ENCODE measurements around the gene FAM131C.

Gene FAM131C

DNA sequence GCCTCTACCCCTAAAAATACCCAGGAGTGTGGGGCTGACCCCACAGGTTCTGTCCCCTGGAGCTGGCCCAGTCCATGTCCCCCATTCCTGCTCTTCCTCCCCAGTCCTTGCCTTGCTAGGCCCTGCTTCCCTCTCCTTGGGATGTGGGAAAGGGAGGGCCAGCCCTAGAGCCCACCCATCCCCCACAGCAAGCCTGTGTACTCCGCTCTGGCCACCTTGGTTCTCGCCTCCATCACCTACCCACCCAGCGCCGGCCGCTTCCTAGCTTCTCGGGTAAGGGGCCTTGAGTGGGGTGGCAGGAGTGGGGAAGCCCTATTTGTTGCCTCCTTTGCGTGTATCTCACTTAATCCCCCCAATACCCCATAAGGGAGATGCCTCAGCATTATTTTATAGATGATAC, 23.1 kb downstream of the FAM131C start:
- H3K27ac ChIP-seq: no peak overlapping the region
- DNase-seq: no peak
- no peaks in the 10 kb centered on the region for H3K36me3 ChIP-seq
- no peaks in the 10 kb centered on the region for H3K9me3 ChIP-seq (ENCODE audit: severe bottlenecking)
- TF ChIP-seq, protein P1, sequence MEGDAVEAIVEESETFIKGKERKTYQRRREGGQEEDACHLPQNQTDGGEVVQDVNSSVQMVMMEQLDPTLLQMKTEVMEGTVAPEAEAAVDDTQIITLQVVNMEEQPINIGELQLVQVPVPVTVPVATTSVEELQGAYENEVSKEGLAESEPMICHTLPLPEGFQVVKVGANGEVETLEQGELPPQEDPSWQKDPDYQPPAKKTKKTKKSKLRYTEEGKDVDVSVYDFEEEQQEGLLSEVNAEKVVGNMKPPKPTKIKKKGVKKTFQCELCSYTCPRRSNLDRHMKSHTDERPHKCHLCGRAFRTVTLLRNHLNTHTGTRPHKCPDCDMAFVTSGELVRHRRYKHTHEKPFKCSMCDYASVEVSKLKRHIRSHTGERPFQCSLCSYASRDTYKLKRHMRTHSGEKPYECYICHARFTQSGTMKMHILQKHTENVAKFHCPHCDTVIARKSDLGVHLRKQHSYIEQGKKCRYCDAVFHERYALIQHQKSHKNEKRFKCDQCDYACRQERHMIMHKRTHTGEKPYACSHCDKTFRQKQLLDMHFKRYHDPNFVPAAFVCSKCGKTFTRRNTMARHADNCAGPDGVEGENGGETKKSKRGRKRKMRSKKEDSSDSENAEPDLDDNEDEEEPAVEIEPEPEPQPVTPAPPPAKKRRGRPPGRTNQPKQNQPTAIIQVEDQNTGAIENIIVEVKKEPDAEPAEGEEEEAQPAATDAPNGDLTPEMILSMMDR (IDR thresholded peaks at IDR 0.05; ENCODE audit: low read depth, low read length): no peak
- H3K27me3 ChIP-seq (ENCODE audit: insufficient read depth, low read depth, severe bottlenecking): no peaks in the 10 kb centered on the region
- no peak overlapping the region for H3K4me3 ChIP-seq (ENCODE audit: low read depth, low read length)

DNA sequence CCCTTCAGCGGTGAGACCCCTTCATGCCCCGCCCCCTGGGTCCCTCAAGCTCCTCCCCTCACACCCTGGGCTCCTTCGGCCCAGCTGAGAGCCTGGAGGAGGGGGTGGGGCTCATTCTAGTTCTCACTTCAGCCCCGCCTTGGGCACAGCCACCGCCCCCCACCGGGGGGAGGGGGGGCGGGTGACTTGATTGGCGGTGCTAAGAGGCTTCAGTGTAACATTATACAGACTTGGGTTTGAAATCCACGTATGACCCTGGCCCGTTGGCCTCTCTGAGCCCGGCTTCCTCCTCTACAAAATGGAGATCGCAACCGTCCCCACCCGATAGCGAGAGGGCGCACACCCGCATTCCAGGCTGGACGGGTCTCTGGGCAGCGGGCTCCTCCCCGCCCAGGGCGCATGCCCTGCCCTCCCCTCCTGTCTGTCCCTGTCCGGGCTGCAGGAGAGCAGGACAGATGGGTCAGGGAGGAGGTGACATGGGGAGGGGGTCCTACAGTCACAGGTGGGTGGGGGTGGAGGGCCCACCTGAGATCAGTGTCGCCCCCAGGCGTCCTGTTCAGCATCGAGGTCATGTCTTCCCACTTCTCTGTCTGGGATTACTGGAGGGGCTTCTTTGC, 24.8 kb downstream of the FAM131C start:
- DNase-seq: peak; percentile 60
- H3K36me3 ChIP-seq: no peaks in the 10 kb centered on the region
- H3K27ac ChIP-seq: no peak overlapping the region
- H3K27me3 ChIP-seq (ENCODE audit: insufficient read depth, low read depth, severe bottlenecking): no peaks in the 10 kb centered on the region
- H3K9me3 ChIP-seq (ENCODE audit: severe bottlenecking): no peaks in the 10 kb centered on the region
- TF ChIP-seq, protein P1 (IDR thresholded peaks at IDR 0.05; ENCODE audit: low read depth, low read length): no peak
- no peak overlapping the region for H3K4me3 ChIP-seq (ENCODE audit: low read depth, low read length)

DNA sequence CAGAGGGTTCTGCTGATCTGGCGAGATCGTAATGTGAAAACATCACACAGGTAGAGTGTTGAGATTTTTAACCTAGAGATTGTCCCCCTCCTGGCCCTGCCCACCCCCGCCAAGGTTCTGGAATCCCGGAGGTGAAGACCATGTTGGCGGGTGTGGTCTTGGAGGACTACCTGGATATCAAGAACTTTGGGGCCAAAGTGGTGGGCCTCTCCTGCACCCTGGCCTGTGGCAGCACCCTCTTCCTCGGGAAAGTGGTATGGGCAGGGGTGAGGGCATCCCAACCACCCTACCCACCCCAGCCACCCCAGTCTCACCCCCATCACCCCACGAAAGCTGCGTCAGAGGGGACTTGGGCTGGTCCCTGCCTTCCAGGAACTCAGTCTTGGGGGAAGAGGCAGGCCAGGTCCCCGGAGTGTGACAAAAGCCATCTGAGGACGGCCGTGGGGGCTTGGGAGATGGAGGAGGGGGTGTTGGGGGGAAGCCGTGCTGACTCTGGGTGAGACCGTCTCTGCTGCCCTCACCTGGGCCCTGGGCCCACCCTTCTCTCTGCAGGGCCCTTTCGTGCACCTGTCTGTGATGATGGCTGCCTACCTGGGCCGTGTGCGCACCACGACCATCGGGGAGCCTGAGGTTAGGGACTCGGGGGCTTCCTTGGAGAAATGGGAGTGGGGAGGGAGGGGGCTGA, 25.5 kb downstream of the FAM131C start:
- no peak overlapping the region for H3K27ac ChIP-seq
- no peak for DNase-seq
- H3K27me3 ChIP-seq (ENCODE audit: insufficient read depth, low read depth, severe bottlenecking): no peaks in the 10 kb centered on the region
- H3K36me3 ChIP-seq: no peaks in the 10 kb centered on the region
- no peaks in the 10 kb centered on the region for H3K9me3 ChIP-seq (ENCODE audit: severe bottlenecking)
- H3K4me3 ChIP-seq (ENCODE audit: low read depth, low read length): no peak overlapping the region
- TF ChIP-seq, protein P1 (IDR thresholded peaks at IDR 0.05; ENCODE audit: low read depth, low read length): no peak

DNA sequence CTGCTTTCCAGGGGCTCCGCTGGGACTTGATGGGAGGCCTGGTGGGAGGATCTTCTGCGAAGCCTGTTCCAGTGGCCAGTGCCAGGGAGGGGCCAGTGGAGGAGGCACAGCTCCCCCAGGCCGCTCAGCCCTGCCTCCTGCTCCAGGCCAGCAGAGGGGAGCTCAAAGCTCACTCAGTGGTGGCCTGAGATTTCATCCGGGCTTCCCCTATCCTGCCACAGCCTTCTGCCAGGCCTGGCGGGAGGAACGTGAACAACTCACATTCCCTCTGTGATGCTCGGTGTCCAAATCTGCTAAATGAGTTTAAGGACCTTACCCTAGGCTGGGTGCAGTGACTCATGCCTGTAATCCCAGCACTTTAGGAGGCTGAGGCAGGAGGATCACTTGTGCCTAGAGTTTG, 26.6 kb downstream of the FAM131C start:
- H3K4me3 ChIP-seq (ENCODE audit: low read depth, low read length): no peak overlapping the region
- TF ChIP-seq, protein P1 (IDR thresholded peaks at IDR 0.05; ENCODE audit: low read depth, low read length): no peak
- H3K27me3 ChIP-seq (ENCODE audit: insufficient read depth, low read depth, severe bottlenecking): no peaks in the 10 kb centered on the region
- H3K36me3 ChIP-seq: no peaks in the 10 kb centered on the region
- H3K9me3 ChIP-seq (ENCODE audit: severe bottlenecking): no peaks in the 10 kb centered on the region
- no peak overlapping the region for H3K27ac ChIP-seq
- no peak for DNase-seq

DNA sequence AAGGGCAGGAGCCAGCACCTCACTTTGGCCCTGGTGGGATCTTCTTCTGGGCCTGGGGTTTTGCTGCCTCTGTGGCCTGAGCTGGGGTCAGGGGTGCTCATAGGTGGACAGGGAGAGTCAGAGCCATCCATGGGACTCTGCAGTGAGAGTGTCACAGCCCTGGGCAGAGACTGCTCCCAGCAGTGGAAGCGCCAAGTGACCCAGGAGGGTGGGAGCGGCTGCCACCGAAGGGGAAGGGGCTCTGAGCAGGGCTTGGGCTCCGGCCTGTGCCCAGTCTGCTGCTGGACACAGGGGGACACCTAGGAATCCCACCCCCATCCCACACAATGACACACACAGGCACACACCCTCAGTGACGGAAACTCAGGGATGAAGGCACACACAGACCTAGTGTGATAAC, 29.5 kb downstream of the FAM131C start:
- no peak overlapping the region for H3K4me3 ChIP-seq (ENCODE audit: low read depth, low read length)
- H3K9me3 ChIP-seq (ENCODE audit: severe bottlenecking): no peaks in the 10 kb centered on the region
- TF ChIP-seq, protein P1 (IDR thresholded peaks at IDR 0.05; ENCODE audit: low read depth, low read length): no peak
- H3K36me3 ChIP-seq: no peaks in the 10 kb centered on the region
- H3K27ac ChIP-seq: no peak overlapping the region
- no peak for DNase-seq
- H3K27me3 ChIP-seq (ENCODE audit: insufficient read depth, low read depth, severe bottlenecking): no peaks in the 10 kb centered on the region
